HepG2 (cell line): ENCODE results near the gene SDR42E2. TPM values are rescaled to one million over a fixed set of nuclear protein-coding genes. Genes with fewer than 3 reads are reported as not detected.

Experiments used
- BORCS8-MEF2B ChIP-seq: sonication (generic); formaldehyde crosslinking; IDR thresholded peaks from 2 replicates; pipeline ENCODE4 v1.8.0; 2022; ENCODE audit warnings: mild to moderate bottlenecking, missing genetic modification reagents
- E2F2 ChIP-seq: sonication (generic); formaldehyde crosslinking; IDR thresholded peaks from 2 replicates; pipeline ENCODE4 v1.4.0; 2020; ENCODE audit warnings: missing genetic modification reagents, borderline replicate concordance
- GFI1 ChIP-seq: sonication (generic); formaldehyde crosslinking; IDR thresholded peaks from 2 replicates; pipeline ENCODE4 v1.5.0; 2020; ENCODE audit warnings: missing genetic modification reagents, mild to moderate bottlenecking, borderline replicate concordance
- HIVEP1 ChIP-seq: sonication (generic); formaldehyde crosslinking; IDR thresholded peaks from 2 replicates; pipeline ENCODE4 v1.4.0; 2020; ENCODE audit warnings: mild to moderate bottlenecking, missing genetic modification reagents
- JUND ChIP-seq: sonication (generic); formaldehyde crosslinking; IDR thresholded peaks from 2 replicates; pipeline ENCODE4 v1.8.0; 2022; ENCODE audit warnings: mild to moderate bottlenecking, missing genetic modification reagents
- KAT8 ChIP-seq: IDR thresholded peaks from 2 replicates; pipeline ENCODE4 v1.6.1; 2016; ENCODE audit warnings: missing genetic modification reagents, missing compliant biosample characterization
- KDM2A ChIP-seq: sonication (generic); formaldehyde crosslinking; IDR thresholded peaks from 2 replicates; pipeline ENCODE4 v1.4.0; 2020; ENCODE audit warnings: low read depth, missing genetic modification reagents, borderline replicate concordance
- KDM6A ChIP-seq: IDR thresholded peaks from 2 replicates; pipeline ENCODE4 v1.6.1; 2016; ENCODE audit warnings: low read depth
- POGK ChIP-seq: sonication (generic); formaldehyde crosslinking; conservative IDR thresholded peaks from 2 replicates; pipeline ENCODE4 v1.8.0; 2022; ENCODE audit warnings: mild to moderate bottlenecking, moderate library complexity, missing genetic modification reagents
- RXRA ChIP-seq: sonication (generic); formaldehyde crosslinking; IDR thresholded peaks from 2 replicates; pipeline ENCODE4 v1.5.1; 2020; ENCODE audit warnings: missing genetic modification reagents
- TOE1 ChIP-seq: sonication (generic); formaldehyde crosslinking; IDR thresholded peaks from 2 replicates; pipeline ENCODE4 v1.4.0; 2020; ENCODE audit warnings: mild to moderate bottlenecking, missing genetic modification reagents
- XBP1 ChIP-seq: sonication (generic); formaldehyde crosslinking; IDR thresholded peaks from 2 replicates; pipeline ENCODE4 v1.5.0; 2020; ENCODE audit warnings: missing genetic modification reagents
- XRCC5 ChIP-seq: fragments of 200-400 bp; formaldehyde crosslinking; optimal IDR thresholded peaks from 2 replicates; pipeline ENCODE3; 2017; ENCODE audit warnings: mild to moderate bottlenecking, low read length
- ZMYM3 ChIP-seq: sonication (generic); formaldehyde crosslinking; IDR thresholded peaks from 2 replicates; pipeline ENCODE4 v1.5.1; 2020; ENCODE audit warnings: mild to moderate bottlenecking, missing genetic modification reagents
- ZNF12 ChIP-seq: sonication (generic); formaldehyde crosslinking; IDR thresholded peaks from 2 replicates; pipeline ENCODE4 v1.5.0; 2020; ENCODE audit warnings: missing genetic modification reagents
- ZNF180 ChIP-seq: sonication (generic); formaldehyde crosslinking; IDR thresholded peaks from 2 replicates; pipeline ENCODE4 v1.4.0; 2020; ENCODE audit warnings: low read depth, missing genetic modification reagents, borderline replicate concordance
- ZNF703 ChIP-seq: sonication (generic); formaldehyde crosslinking; IDR thresholded peaks from 2 replicates; pipeline ENCODE4 v1.5.1; 2020; ENCODE audit warnings: missing genetic modification reagents, mild to moderate bottlenecking, moderate library complexity, borderline replicate concordance
- ZNF766 ChIP-seq: sonication (generic); formaldehyde crosslinking; IDR thresholded peaks from 2 replicates; pipeline ENCODE4 v1.5.0; 2020; ENCODE audit warnings: missing genetic modification reagents, borderline replicate concordance
- polyA plus RNA-seq, 8 experiments: library from polyadenylated mRNA; depleted of rRNA in 3 of 8; stranded (reverse) in 7 of 8; unstranded in 1 of 8; fragments of >200 nt; fragmentation: Illumina TruSeq in 4 of 8; extraction: Trizol in 4 of 8; gene quantifications; 2 replicates each; pipeline versions ENCODE4 v1.2.1 to v1.2.3, GENCODE V29; 2011 to 2016; ENCODE audit warnings: low read depth in 4 of 8, missing spikeins in 1 of 8, mixed read lengths in 1 of 8; ENCODE audit not compliant: insufficient read depth in 1 of 8
- total RNA-seq, 5 experiments: library from RNA; depleted of rRNA; stranded (reverse); fragments of >200 nt; fragmentation: Illumina TruSeq; extraction: Trizol; gene quantifications; 2 replicates each; pipeline ENCODE4 v1.2.3, GENCODE V29; 2016; ENCODE audit warnings: low read depth in 1 of 5
- TF ChIP-seq, protein P1 (sequence below): IDR thresholded peaks from 2 replicates; pipeline ENCODE4 v1.4.0; 2020; ENCODE audit warnings: mild to moderate bottlenecking, missing genetic modification reagents
- TF ChIP-seq, protein P2 (sequence below): IDR thresholded peaks from 2 replicates; pipeline ENCODE4 v1.6.1; 2016; ENCODE audit warnings: missing genetic modification reagents, missing compliant biosample characterization
- TF ChIP-seq, protein P3 (sequence below): sonication (generic); formaldehyde crosslinking; IDR thresholded peaks from 2 replicates; pipeline ENCODE4 v1.8.0; 2022; ENCODE audit warnings: missing genetic modification reagents, mild to moderate bottlenecking, borderline replicate concordance

SDR42E2 gene
- total and polyA plus RNA-seq, 2 of the 13 experiments (the other 11 are each of a cell fraction or from before 2014, with no cell fraction given): 0.05 to 0.11 TPM

- TF ChIP-seq, protein P1, sequence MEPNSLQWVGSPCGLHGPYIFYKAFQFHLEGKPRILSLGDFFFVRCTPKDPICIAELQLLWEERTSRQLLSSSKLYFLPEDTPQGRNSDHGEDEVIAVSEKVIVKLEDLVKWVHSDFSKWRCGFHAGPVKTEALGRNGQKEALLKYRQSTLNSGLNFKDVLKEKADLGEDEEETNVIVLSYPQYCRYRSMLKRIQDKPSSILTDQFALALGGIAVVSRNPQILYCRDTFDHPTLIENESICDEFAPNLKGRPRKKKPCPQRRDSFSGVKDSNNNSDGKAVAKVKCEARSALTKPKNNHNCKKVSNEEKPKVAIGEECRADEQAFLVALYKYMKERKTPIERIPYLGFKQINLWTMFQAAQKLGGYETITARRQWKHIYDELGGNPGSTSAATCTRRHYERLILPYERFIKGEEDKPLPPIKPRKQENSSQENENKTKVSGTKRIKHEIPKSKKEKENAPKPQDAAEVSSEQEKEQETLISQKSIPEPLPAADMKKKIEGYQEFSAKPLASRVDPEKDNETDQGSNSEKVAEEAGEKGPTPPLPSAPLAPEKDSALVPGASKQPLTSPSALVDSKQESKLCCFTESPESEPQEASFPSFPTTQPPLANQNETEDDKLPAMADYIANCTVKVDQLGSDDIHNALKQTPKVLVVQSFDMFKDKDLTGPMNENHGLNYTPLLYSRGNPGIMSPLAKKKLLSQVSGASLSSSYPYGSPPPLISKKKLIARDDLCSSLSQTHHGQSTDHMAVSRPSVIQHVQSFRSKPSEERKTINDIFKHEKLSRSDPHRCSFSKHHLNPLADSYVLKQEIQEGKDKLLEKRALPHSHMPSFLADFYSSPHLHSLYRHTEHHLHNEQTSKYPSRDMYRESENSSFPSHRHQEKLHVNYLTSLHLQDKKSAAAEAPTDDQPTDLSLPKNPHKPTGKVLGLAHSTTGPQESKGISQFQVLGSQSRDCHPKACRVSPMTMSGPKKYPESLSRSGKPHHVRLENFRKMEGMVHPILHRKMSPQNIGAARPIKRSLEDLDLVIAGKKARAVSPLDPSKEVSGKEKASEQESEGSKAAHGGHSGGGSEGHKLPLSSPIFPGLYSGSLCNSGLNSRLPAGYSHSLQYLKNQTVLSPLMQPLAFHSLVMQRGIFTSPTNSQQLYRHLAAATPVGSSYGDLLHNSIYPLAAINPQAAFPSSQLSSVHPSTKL (CRISPR knock-in tag): peak; percentile 41; the same call in 1 of the 2 replicates
- TF ChIP-seq ZMYM3 (CRISPR knock-in tag) (peak; percentile 68; the same call in 1 of the 2 replicates), TOE1 (CRISPR knock-in tag) (no peak), JUND (CRISPR knock-in tag) (peak; percentile 30; the same call in 1 of the 2 replicates), XRCC5 (peak; percentile 68), KAT8 (no peak), POGK (CRISPR knock-in tag) (0 out of 2 replicates have a peak, but pooled peaks have one; percentile 25), RXRA (CRISPR knock-in tag) (peak; percentile 29; the same call in 1 of the 2 replicates), ZNF180 (CRISPR knock-in tag) (no peak), KDM2A (CRISPR knock-in tag) (0 out of 2 replicates have a peak, but pooled peaks have one; percentile 15), XBP1 (no peak), BORCS8-MEF2B (CRISPR knock-in tag) (no peak; the same call in 1 of the 2 replicates), GFI1 (CRISPR knock-in tag) (peak; percentile 13; the same call in 1 of the 2 replicates), HIVEP1 (CRISPR knock-in tag) (peak; percentile 68; the same call in 1 of the 2 replicates), E2F2 (CRISPR knock-in tag) (no peak), ZNF766 (peak; percentile 2; the same call in 1 of the 2 replicates), ZNF12 (CRISPR knock-in tag) (no peak), ZNF703 (no peak), KDM6A (CRISPR knock-in tag) (0 out of 2 replicates have a peak, but pooled peaks have one; percentile 54)
- TF ChIP-seq, protein P2, sequence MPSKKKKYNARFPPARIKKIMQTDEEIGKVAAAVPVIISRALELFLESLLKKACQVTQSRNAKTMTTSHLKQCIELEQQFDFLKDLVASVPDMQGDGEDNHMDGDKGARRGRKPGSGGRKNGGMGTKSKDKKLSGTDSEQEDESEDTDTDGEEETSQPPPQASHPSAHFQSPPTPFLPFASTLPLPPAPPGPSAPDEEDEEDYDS (CRISPR knock-in tag): no peak
- TF ChIP-seq, protein P3, sequence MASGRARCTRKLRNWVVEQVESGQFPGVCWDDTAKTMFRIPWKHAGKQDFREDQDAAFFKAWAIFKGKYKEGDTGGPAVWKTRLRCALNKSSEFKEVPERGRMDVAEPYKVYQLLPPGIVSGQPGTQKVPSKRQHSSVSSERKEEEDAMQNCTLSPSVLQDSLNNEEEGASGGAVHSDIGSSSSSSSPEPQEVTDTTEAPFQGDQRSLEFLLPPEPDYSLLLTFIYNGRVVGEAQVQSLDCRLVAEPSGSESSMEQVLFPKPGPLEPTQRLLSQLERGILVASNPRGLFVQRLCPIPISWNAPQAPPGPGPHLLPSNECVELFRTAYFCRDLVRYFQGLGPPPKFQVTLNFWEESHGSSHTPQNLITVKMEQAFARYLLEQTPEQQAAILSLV (CRISPR knock-in tag): 0 out of 2 replicates have a peak, but pooled peaks have one; percentile 44
Measured at GRCh38 chr16:22232277-22233036, 70.2 kb downstream of the SDR42E2 start (continued).
